Measurements from ENCODE around the gene OGA. TPM values are rescaled to one million over a fixed set of nuclear protein-coding genes. Genes with fewer than 3 reads are reported as not detected.

The OGA gene
- total RNA-seq, 1 donor from 2014 or later: 119 TPM

DNA sequence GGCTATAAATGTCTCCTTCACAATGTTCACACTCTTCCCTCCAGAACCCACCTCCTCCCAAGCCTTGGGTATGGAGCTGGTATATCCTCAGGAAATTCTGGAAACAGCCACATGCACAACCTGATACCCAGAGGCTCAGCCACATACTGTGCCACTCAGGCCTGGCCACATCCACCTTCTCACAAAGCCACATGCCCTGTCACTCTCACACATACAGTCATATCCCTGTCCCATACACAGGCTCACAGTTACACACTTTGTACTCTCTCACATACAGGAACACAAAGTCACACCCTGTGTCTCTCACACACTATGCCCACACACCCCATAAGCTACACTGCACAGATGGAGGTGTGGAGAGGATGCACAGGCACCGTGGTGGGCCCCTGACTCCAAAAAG, 15.2 kb upstream of the OGA start:
- H3K36me3 Mint-ChIP-seq (ENCODE audit: low read depth, unreplicated experiment): peaks cover 4% of the 10 kb centered on the region
- Histone ChIP-seq H4K20me1 (ENCODE audit: insufficient read depth, low read length) (peaks cover 10% of the 10 kb centered on the region), H3K79me2 (ENCODE audit: insufficient read depth, low read length) (no peaks in the 10 kb centered on the region), H3K27me3 (ENCODE audit: insufficient read depth, low read length) (no peaks in the 10 kb centered on the region), H3K9me3 (ENCODE audit: insufficient read depth, low read depth, low read length) (no peaks in the 10 kb centered on the region), H3K4me3 (ENCODE audit: insufficient read depth, low read depth, low read length) (no peak overlapping the region), H3K27ac (ENCODE audit: low read depth, low read length) (no peak overlapping the region), H3K36me3 (ENCODE audit: insufficient read depth, low read length) (no peaks in the 10 kb centered on the region), H3K4me1 (ENCODE audit: insufficient read depth, low read length) (peaks cover 16% of the 10 kb centered on the region), H3K9ac (ENCODE audit: low read length) (no peak overlapping the region), H3K4me2 (ENCODE audit: low read length) (no peak overlapping the region), H2AFZ (ENCODE audit: low read depth, low read length) (no peak overlapping the region)
- no peak overlapping the region for H3K27ac Mint-ChIP-seq (ENCODE audit: unreplicated experiment)
- no peak overlapping the region for H3K4me3 Mint-ChIP-seq (ENCODE audit: unreplicated experiment)
- FAIRE-seq (no peak), DNase-seq (ENCODE audit: low read depth) (no peak)
- TF ChIP-seq, protein P1, sequence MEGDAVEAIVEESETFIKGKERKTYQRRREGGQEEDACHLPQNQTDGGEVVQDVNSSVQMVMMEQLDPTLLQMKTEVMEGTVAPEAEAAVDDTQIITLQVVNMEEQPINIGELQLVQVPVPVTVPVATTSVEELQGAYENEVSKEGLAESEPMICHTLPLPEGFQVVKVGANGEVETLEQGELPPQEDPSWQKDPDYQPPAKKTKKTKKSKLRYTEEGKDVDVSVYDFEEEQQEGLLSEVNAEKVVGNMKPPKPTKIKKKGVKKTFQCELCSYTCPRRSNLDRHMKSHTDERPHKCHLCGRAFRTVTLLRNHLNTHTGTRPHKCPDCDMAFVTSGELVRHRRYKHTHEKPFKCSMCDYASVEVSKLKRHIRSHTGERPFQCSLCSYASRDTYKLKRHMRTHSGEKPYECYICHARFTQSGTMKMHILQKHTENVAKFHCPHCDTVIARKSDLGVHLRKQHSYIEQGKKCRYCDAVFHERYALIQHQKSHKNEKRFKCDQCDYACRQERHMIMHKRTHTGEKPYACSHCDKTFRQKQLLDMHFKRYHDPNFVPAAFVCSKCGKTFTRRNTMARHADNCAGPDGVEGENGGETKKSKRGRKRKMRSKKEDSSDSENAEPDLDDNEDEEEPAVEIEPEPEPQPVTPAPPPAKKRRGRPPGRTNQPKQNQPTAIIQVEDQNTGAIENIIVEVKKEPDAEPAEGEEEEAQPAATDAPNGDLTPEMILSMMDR (IDR thresholded peaks at IDR 0.05; ENCODE audit: insufficient read depth, low read depth, low read length): no peak
- no peak for TF ChIP-seq EZH2 (IDR thresholded peaks at IDR 0.05; ENCODE audit: insufficient read depth, low read length)
- H3K9me3 Mint-ChIP-seq (ENCODE audit: unreplicated experiment): no peaks in the 10 kb centered on the region
- H3K27me3 Mint-ChIP-seq (ENCODE audit: low read depth, unreplicated experiment): no peaks in the 10 kb centered on the region
- H3K4me1 Mint-ChIP-seq (ENCODE audit: low read depth, unreplicated experiment): peaks cover 10% of the 10 kb centered on the region

DNA sequence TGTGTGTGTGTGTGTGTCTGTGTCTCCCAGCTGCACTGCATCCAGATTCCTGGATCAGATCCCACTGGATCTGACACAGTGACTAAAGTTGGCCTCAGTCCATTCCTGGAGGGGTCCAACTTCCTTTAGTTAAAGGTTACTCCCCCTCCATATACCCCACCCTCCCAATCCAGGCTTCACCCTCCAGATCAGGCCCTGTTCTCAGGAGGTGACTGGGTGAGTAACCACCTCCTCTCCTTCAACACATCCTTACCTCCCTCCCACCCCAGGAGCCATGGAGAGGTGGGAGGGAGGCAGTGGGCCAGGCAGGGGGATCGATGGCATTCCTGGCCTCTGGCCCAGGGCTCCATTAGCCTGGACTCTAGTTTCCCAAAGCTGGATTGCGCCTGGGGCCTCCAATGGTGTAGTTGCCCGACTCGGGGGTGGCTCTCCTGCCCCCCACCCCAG, 14.1 kb upstream of the OGA start:
- Histone ChIP-seq H3K4me2 (ENCODE audit: low read length) (no peak overlapping the region), H3K4me3 (ENCODE audit: insufficient read depth, low read depth, low read length) (no peak overlapping the region), H3K4me1 (ENCODE audit: insufficient read depth, low read length) (peaks cover 16% of the 10 kb centered on the region), H3K36me3 (ENCODE audit: insufficient read depth, low read length) (no peaks in the 10 kb centered on the region), H3K27me3 (ENCODE audit: insufficient read depth, low read length) (no peaks in the 10 kb centered on the region), H3K9me3 (ENCODE audit: insufficient read depth, low read depth, low read length) (no peaks in the 10 kb centered on the region), H2AFZ (ENCODE audit: low read depth, low read length) (no peak overlapping the region), H3K9ac (ENCODE audit: low read length) (no peak overlapping the region), H4K20me1 (ENCODE audit: insufficient read depth, low read length) (peaks cover 6% of the 10 kb centered on the region), H3K27ac (ENCODE audit: low read depth, low read length) (no peak overlapping the region), H3K79me2 (ENCODE audit: insufficient read depth, low read length) (no peaks in the 10 kb centered on the region)
- Mint-ChIP-seq H3K27ac (ENCODE audit: unreplicated experiment) (no peak overlapping the region), H3K27me3 (ENCODE audit: low read depth, unreplicated experiment) (no peaks in the 10 kb centered on the region), H3K4me3 (ENCODE audit: unreplicated experiment) (no peak overlapping the region), H3K4me1 (ENCODE audit: low read depth, unreplicated experiment) (peaks cover 10% of the 10 kb centered on the region), H3K9me3 (ENCODE audit: unreplicated experiment) (no peaks in the 10 kb centered on the region), H3K36me3 (ENCODE audit: low read depth, unreplicated experiment) (peaks cover 9% of the 10 kb centered on the region)
- DNase-seq (ENCODE audit: low read depth): no peak
- FAIRE-seq: no peak
- TF ChIP-seq EZH2 (IDR thresholded peaks at IDR 0.05; ENCODE audit: insufficient read depth, low read length): no peak
- TF ChIP-seq, protein P1 (IDR thresholded peaks at IDR 0.05; ENCODE audit: insufficient read depth, low read depth, low read length): no peak

DNA sequence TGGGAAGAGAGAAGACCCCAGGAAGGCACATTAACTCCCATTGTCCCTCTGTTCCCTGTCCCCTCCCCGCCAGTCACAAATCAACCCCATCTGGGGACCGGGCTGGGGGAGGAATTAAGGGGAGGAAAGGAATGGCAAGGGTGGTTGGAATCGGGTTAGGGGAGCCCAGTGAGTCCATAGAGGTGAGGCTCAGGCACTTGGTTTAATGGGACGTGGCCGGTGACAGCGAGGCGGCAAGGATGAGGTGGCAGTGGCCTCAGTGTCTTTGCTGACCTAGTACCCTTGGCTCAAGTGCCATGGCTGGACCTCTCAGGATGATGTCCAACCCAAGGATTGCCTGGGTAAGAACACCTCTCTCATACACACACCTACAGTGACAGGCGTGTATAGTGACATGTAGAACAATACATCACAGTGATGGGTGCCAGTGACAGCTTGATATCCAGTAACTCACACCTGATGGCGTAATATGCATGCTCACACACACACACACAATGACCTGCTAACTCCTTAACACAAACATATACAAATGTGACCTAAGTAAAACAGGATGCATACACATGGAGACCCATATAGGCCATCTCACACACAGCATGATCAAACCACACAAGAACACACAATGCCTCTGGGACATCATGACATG, 13.0 kb upstream of the OGA start:
- Mint-ChIP-seq H3K9me3 (ENCODE audit: unreplicated experiment) (no peaks in the 10 kb centered on the region), H3K4me1 (ENCODE audit: low read depth, unreplicated experiment) (peaks cover 10% of the 10 kb centered on the region), H3K27me3 (ENCODE audit: low read depth, unreplicated experiment) (no peaks in the 10 kb centered on the region), H3K27ac (ENCODE audit: unreplicated experiment) (no peak overlapping the region), H3K4me3 (ENCODE audit: unreplicated experiment) (peak overlapping the region; percentile 78), H3K36me3 (ENCODE audit: low read depth, unreplicated experiment) (peaks cover 13% of the 10 kb centered on the region)
- peak; percentile 70 for FAIRE-seq
- H2AFZ ChIP-seq (ENCODE audit: low read depth, low read length): peak overlapping the region; percentile 85
- H3K27me3 ChIP-seq (ENCODE audit: insufficient read depth, low read length): no peaks in the 10 kb centered on the region
- H3K4me1 ChIP-seq (ENCODE audit: insufficient read depth, low read length): peaks cover 16% of the 10 kb centered on the region
- H4K20me1 ChIP-seq (ENCODE audit: insufficient read depth, low read length): peaks cover 6% of the 10 kb centered on the region
- TF ChIP-seq, protein P1 (IDR thresholded peaks at IDR 0.05; ENCODE audit: insufficient read depth, low read depth, low read length): no peak
- TF ChIP-seq EZH2 (IDR thresholded peaks at IDR 0.05; ENCODE audit: insufficient read depth, low read length): no peak
- H3K27ac ChIP-seq (ENCODE audit: low read depth, low read length): no peak overlapping the region
- H3K9me3 ChIP-seq (ENCODE audit: insufficient read depth, low read depth, low read length): no peaks in the 10 kb centered on the region
- H3K9ac ChIP-seq (ENCODE audit: low read length): peak overlapping the region; percentile 47
- H3K79me2 ChIP-seq (ENCODE audit: insufficient read depth, low read length): no peaks in the 10 kb centered on the region
- H3K36me3 ChIP-seq (ENCODE audit: insufficient read depth, low read length): no peaks in the 10 kb centered on the region
- DNase-seq (ENCODE audit: low read depth): no peak
- peak overlapping the region; percentile 97 for H3K4me2 ChIP-seq (ENCODE audit: low read length)
- peak overlapping the region; percentile 65 for H3K4me3 ChIP-seq (ENCODE audit: insufficient read depth, low read depth, low read length)
